Smooth muscle cell (in vitro differentiated cells): ENCODE results near the gene TAF9B. TPM values are rescaled to one million over a fixed set of nuclear protein-coding genes. Genes with fewer than 3 reads are reported as not detected.

Experiments
- DNase-seq: peaks from one replicate; lab custom pipeline; 2025; ENCODE audit not compliant: unreplicated experiment; lab: John Stamatoyannopoulos, UW
- H2AFZ ChIP-seq: fragments of 200-600 bp; sonication (generic); 2 replicates; pipeline ENCODE4 v1.6.0; 2016; ENCODE audit warnings: antibody characterized with exemption, low read depth, mild to moderate bottlenecking
- H3F3A ChIP-seq: fragments of 200-600 bp; sonication (generic); 2 replicates; pipeline ENCODE4 v1.6.0; 2017; ENCODE audit warnings: antibody characterized with exemption, low read depth
- H3K27ac ChIP-seq: fragments of 200-600 bp; sonication (generic); 2 replicates; pipeline ENCODE4 v1.5.1; 2016; ENCODE audit warnings: low read depth, mild to moderate bottlenecking
- H3K27me3 ChIP-seq: fragments of 200-600 bp; sonication (generic); 2 replicates; pipeline ENCODE4 v1.6.1; 2016; ENCODE audit warnings: low read depth, mild to moderate bottlenecking
- H3K36me3 ChIP-seq: fragments of 200-600 bp; sonication (generic); 2 replicates; pipeline ENCODE4 v1.5.1; 2016; ENCODE audit warnings: low read depth
- H3K4me1 ChIP-seq: fragments of 200-600 bp; sonication (generic); 2 replicates; pipeline ENCODE4 v1.5.1; 2016; ENCODE audit warnings: low read depth
- H3K4me2 ChIP-seq: fragments of 200-600 bp; sonication (generic); 2 replicates; pipeline ENCODE4 v1.6.0; 2016; ENCODE audit warnings: mild to moderate bottlenecking
- H3K4me3 ChIP-seq: fragments of 200-600 bp; sonication (generic); 2 replicates; pipeline ENCODE4 v1.5.1; 2016; ENCODE audit warnings: mild to moderate bottlenecking
- H3K79me2 ChIP-seq: fragments of 200-600 bp; sonication (generic); 2 replicates; pipeline ENCODE4 v1.6.0; 2016; ENCODE audit warnings: low read depth, mild to moderate bottlenecking
- H3K9ac ChIP-seq: fragments of 200-600 bp; sonication (generic); 2 replicates; pipeline ENCODE4 v1.6.0; 2016; ENCODE audit warnings: low read depth
- H3K9me3 ChIP-seq: fragments of 200-600 bp; sonication (generic); replicated peaks from 2 replicates; pipeline ENCODE4 v1.5.1; 2016; ENCODE audit warnings: low read depth
- H4K20me1 ChIP-seq: fragments of 200-600 bp; sonication (generic); 2 replicates; pipeline ENCODE4 v1.6.0; 2016; ENCODE audit warnings: low read depth
- WGBS: methylation state at CpG from one replicate; pipeline ENCODE4 v1.1.7; 2016; ENCODE audit warnings: low lambda C conversion rate; 5-methylcytosine and 5-hydroxymethylcytosine counted together
- polyA plus RNA-seq: library from polyadenylated mRNA; unstranded; fragments of >200 nt; fragmentation: Nextera tagmentation; extraction: Ambion mirVana; gene quantifications from 2 replicates; pipeline ENCODE4 v1.2.1, GENCODE V29; 2016
- total RNA-seq: library from RNA; depleted of rRNA; stranded (reverse); fragments of >200 nt; gene quantifications from 2 replicates; pipeline ENCODE4 v1.2.3, GENCODE V29; 2014
- TF ChIP-seq, protein P1 (sequence below): fragments of 200-600 bp; sonication (generic); IDR thresholded peaks from 2 replicates; pipeline ENCODE4 v1.5.1; 2017; ENCODE audit warnings: borderline replicate concordance, mild to moderate bottlenecking, antibody characterized with exemption; ENCODE audit not compliant: insufficient read depth, poor library complexity, severe bottlenecking

TAF9B gene
- total and polyA plus RNA-seq, 2 experiments from 2014 or later: 15.9 to 28.8 TPM

DNA sequence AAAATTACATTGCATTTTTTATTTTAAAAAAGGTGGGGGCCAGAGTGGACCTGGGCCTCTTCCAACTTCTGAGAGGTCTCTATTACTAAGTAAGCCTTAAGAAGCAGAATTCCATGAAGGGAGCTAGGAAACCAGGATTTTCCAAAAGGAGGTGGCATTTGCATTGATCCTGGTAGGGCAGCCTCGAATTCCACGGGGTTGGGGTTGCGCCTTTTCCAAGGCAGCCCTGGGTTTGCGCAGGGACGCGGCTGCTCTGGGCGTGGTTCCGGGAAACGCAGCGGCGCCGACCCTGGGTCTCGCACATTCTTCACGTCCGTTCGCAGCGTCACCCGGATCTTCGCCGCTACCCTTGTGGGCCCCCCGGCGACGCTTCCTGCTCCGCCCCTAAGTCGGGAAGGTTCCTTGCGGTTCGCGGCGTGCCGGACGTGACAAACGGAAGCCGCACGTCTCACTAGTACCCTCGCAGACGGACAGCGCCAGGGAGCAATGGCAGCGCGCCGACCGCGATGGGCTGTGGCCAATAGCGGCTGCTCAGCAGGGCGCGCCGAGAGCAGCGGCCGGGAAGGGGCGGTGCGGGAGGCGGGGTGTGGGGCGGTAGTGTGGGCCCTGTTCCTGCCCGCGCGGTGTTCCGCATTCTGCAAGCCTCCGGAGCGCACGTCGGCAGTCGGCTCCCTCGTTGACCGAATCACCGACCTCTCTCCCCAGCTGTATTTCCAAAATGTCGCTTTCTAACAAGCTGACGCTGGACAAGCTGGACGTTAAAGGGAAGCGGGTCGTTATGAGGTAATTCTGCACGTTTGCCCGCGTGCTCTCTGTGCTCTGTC, 35.6 kb downstream of the TAF9B start, which contains the start of gene PGK1:
PGK1 (plus strand) TSS at position 626 of the 824 bp plus-strand sequence; CDS start at position 719, 93 bp downstream.
- H3K4me3 ChIP-seq: peak within 1 kb of the TSS; percentile 90
- H3K36me3 ChIP-seq: no peaks in the 10 kb centered on the region
- peaks cover 41% of the 10 kb centered on the region for H4K20me1 ChIP-seq
- TF ChIP-seq, protein P1, sequence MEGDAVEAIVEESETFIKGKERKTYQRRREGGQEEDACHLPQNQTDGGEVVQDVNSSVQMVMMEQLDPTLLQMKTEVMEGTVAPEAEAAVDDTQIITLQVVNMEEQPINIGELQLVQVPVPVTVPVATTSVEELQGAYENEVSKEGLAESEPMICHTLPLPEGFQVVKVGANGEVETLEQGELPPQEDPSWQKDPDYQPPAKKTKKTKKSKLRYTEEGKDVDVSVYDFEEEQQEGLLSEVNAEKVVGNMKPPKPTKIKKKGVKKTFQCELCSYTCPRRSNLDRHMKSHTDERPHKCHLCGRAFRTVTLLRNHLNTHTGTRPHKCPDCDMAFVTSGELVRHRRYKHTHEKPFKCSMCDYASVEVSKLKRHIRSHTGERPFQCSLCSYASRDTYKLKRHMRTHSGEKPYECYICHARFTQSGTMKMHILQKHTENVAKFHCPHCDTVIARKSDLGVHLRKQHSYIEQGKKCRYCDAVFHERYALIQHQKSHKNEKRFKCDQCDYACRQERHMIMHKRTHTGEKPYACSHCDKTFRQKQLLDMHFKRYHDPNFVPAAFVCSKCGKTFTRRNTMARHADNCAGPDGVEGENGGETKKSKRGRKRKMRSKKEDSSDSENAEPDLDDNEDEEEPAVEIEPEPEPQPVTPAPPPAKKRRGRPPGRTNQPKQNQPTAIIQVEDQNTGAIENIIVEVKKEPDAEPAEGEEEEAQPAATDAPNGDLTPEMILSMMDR: no peak
- H3K9me3 ChIP-seq: no peaks in the 10 kb centered on the region
- H3K4me1 ChIP-seq: no peaks in the 10 kb centered on the region
- peak within 1 kb of the TSS; percentile 81 for H3K9ac ChIP-seq
- 39% methylated on average over 60 of the region's 72 CpGs for WGBS
- H3K27me3 ChIP-seq: no peaks in the 10 kb centered on the region
- H2AFZ ChIP-seq: peak within 1 kb of the TSS; percentile 40
- no peaks in the 10 kb centered on the region for H3F3A ChIP-seq
- DNase-seq: peak; percentile 58
- peak within 1 kb of the TSS; percentile 91 for H3K4me2 ChIP-seq
- peak within 1 kb of the TSS; percentile 81 for H3K27ac ChIP-seq
- peaks cover 48% of the 10 kb centered on the region for H3K79me2 ChIP-seq

DNA sequence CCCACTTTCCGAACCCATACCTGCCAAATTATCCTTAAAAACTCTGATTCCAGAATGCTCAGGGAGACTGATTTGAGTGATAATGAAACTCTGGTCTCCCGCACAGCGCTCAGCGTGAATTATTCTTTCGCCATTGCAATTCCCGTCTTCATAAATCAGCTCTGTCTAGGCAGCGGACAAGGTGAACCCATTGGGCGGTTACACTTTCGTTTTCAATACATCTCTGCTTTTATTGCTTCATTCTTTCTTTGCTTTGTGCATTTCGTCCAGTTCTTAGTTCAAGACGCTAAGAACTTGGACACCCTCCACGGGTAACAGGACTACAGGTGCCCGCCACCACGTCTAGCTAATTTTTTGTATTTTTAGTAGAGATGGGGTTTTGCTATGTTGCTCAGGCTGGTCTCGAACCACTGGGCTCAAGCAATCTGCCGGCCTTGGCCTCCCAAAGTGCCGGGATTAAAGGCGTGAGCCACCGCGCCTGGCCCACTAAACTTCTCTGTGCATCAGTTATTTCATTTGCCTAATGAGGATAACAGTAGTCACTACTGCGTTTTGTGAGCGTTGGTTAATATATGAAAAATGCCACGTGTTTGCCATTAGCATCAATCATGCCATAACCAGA, 36.3 kb downstream of the TAF9B start:
- peak overlapping the region; percentile 90 for H3K4me3 ChIP-seq

DNA sequence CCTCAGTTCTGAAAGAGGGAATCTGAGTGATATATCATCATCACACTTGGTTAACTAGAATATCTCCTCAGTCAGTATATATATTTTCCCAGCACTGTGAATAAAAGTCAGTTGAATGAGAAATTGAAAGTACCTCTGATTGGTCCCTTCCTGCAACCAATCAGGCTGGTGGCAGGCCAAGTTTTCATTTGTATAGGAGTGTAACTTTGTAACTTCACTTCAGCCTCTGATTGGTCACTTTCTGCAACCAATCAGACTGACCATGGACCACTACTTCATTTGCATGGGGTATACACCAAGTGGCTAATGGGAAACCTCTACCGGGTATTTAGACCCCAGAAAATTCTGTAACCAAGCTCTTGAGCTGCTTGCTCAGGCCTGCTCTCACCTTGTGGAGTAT, 37.4 kb downstream of the TAF9B start:
- Histone ChIP-seq H2AFZ (no peak overlapping the region), H3K4me2 (no peak overlapping the region), H3K27me3 (no peaks in the 10 kb centered on the region), H3K27ac (no peak overlapping the region), H3K36me3 (no peaks in the 10 kb centered on the region), H3K4me3 (no peak overlapping the region), H4K20me1 (peaks cover 23% of the 10 kb centered on the region), H3K79me2 (peaks cover 30% of the 10 kb centered on the region), H3F3A (no peaks in the 10 kb centered on the region), H3K9me3 (no peaks in the 10 kb centered on the region), H3K4me1 (no peaks in the 10 kb centered on the region), H3K9ac (no peak overlapping the region)
- WGBS: 79% methylated on average over 1 of the region's 1 CpG
- no peak for DNase-seq
- TF ChIP-seq, protein P1: no peak

More for the DNA sequence above, 36.3 kb downstream of the TAF9B start:
- H3K9ac ChIP-seq: no peak overlapping the region
- WGBS: 86% methylated on average over 23 of the region's 23 CpGs
- H3F3A ChIP-seq: no peaks in the 10 kb centered on the region
- DNase-seq: no peak
- no peaks in the 10 kb centered on the region for H3K36me3 ChIP-seq
- peaks cover 41% of the 10 kb centered on the region for H3K79me2 ChIP-seq
- H3K9me3 ChIP-seq: no peaks in the 10 kb centered on the region
- TF ChIP-seq, protein P1: no peak
- H3K4me1 ChIP-seq: no peaks in the 10 kb centered on the region
- H2AFZ ChIP-seq: peak overlapping the region; percentile 40
- H3K27me3 ChIP-seq: no peaks in the 10 kb centered on the region
- H4K20me1 ChIP-seq: peaks cover 34% of the 10 kb centered on the region
- peak overlapping the region; percentile 78 for H3K4me2 ChIP-seq
- H3K27ac ChIP-seq: peak overlapping the region; percentile 73
